HCT116 (cell line): ENCODE measurements around the gene PARVA. TPM values are rescaled to one million over a fixed set of nuclear protein-coding genes. Genes with fewer than 3 reads are reported as not detected.

Experiments
- ATAC-seq: fragments of 200-7000 bp; cut with Tn5 transposase; 2 replicates; pipeline ENCODE4 v1.9.1; 2020; ENCODE audit warnings: mild to moderate bottlenecking, moderate library complexity
- BruUV-seq: library from RNA; stranded (reverse); fragments of 400-500 nt; replicated peaks from 2 replicates; lab custom pipeline; 2021; lab: Mats Ljungman, UMichigan
- CTCF ChIA-PET: fragments of 300-600 bp; sonication (Branson Sonifier 250); formaldehyde crosslinking; loops from one replicate; lab custom pipeline; 2021; ENCODE audit warnings: antibody characterized with exemption; lab: Charles Lee
- POLR2A ChIA-PET: fragments of 300-600, 350-600 bp; sonication (Branson Sonifier 250); formaldehyde crosslinking; loops from one replicate; lab custom pipeline; 2021; ENCODE audit warnings: antibody characterized with exemption; lab: Charles Lee
- RAD21 ChIA-PET, 2 experiments: fragments of 300-600 bp; sonication (Branson Sonifier 250); formaldehyde crosslinking; loops; one replicate each; lab custom pipeline; 2023; ENCODE audit warnings: low total read pairs in 2 of 2; ENCODE audit not compliant: uncharacterized antibody in 2 of 2, unreplicated experiment in 2 of 2, low non-redundant PET in 1 of 2; lab: Charles Lee
- DNase-seq: peaks from one replicate; pipeline ENCODE4 v3.0.0-alpha.2; 2010; ENCODE audit warnings: low read depth, low spot score
- H2AFZ ChIP-seq: fragments of 200-600 bp; shearing (Covaris generic), sonication (generic); 2 replicates; pipeline ENCODE4 v1.6.1; 2017; ENCODE audit warnings: low read depth, mixed run types, mixed read lengths, antibody characterized with exemption, low read length; ENCODE audit not compliant: poor library complexity, severe bottlenecking
- H3K27ac ChIP-seq: 2 replicates; pipeline ENCODE4 v1.5.1; 2012; ENCODE audit warnings: low read depth, low read length
- H3K27me3 ChIP-seq: fragments of 200-600 bp; sonication (generic); 2 replicates; pipeline ENCODE4 v1.6.1; 2016; ENCODE audit warnings: mixed run types, low read length, mixed read lengths; ENCODE audit not compliant: insufficient read depth
- H3K36me3 ChIP-seq, 2 experiments: fragments of 200-500 bp in 1 of 2; fragments of 200-600 bp in 1 of 2; sonication (Bioruptor generic) in 1 of 2; sonication (generic) in 1 of 2; 2 replicates each; pipeline versions ENCODE4 v1.5.1 to v1.6.1; 2014 to 2016; ENCODE audit warnings: low read length in 2 of 2, inconsistent platforms in 1 of 2, mixed read lengths in 1 of 2, mixed run types in 1 of 2; ENCODE audit not compliant: insufficient read depth in 2 of 2, control insufficient read depth in 1 of 2
- H3K4me1 ChIP-seq, 2 experiments: fragments of 200-600 bp in 1 of 2; sonication (generic) in 1 of 2; 2 replicates each; pipeline versions ENCODE4 v1.5.1 to v1.6.1; 2012 to 2017; ENCODE audit warnings: low read length in 2 of 2, inconsistent platforms in 1 of 2, mild to moderate bottlenecking in 1 of 2, mixed read lengths in 1 of 2, mixed run types in 1 of 2, moderate library complexity in 1 of 2; ENCODE audit not compliant: insufficient read depth in 2 of 2, control insufficient read depth in 1 of 2
- H3K4me2 ChIP-seq: fragments of 200-600 bp; sonication (generic); 2 replicates; pipeline ENCODE4 v1.6.1; 2017; ENCODE audit warnings: mixed run types, low read length, mixed read lengths
- H3K4me3 ChIP-seq, 2 experiments: fragments of 200-600 bp in 1 of 2; sonication (generic) in 1 of 2; replicated peaks in 1 of 2; 2 replicates each; pipeline ENCODE4 v1.5.1; 2011 to 2016; ENCODE audit warnings: low read length in 2 of 2, control low read depth in 1 of 2, low read depth in 1 of 2, mild to moderate bottlenecking in 1 of 2, mixed read lengths in 1 of 2, mixed run types in 1 of 2
- H3K79me2 ChIP-seq: fragments of 200-600 bp; sonication (generic); 2 replicates; pipeline ENCODE4 v1.6.1; 2017; ENCODE audit warnings: mild to moderate bottlenecking, mixed run types, low read length, moderate library complexity, mixed read lengths; ENCODE audit not compliant: insufficient read depth
- H3K9ac ChIP-seq: fragments of 200-600 bp; sonication (generic); 2 replicates; pipeline ENCODE4 v1.6.1; 2016; ENCODE audit warnings: low read length, mixed read lengths
- H3K9me2 ChIP-seq: fragments of 200-600 bp; sonication (generic), shearing (Covaris generic); 2 replicates; pipeline ENCODE4 v1.6.1; 2017; ENCODE audit warnings: mixed run types, mild to moderate bottlenecking, moderate library complexity; ENCODE audit not compliant: insufficient read depth
- H3K9me3 ChIP-seq, 2 experiments: fragments of 200-500 bp in 1 of 2; fragments of 200-600 bp in 1 of 2; sonication (Bioruptor generic) in 1 of 2; sonication (generic) in 1 of 2; 2 replicates each; pipeline ENCODE4 v1.6.1; 2014 to 2017; ENCODE audit warnings: low read length in 2 of 2, mixed read lengths in 2 of 2, inconsistent platforms in 1 of 2, low read depth in 1 of 2, mild to moderate bottlenecking in 1 of 2, mixed run types in 1 of 2, moderate library complexity in 1 of 2; ENCODE audit not compliant: control insufficient read depth in 1 of 2, insufficient read depth in 1 of 2
- H4K20me1 ChIP-seq: fragments of 200-600 bp; sonication (generic), shearing (Covaris generic); 2 replicates; pipeline ENCODE4 v1.6.1; 2017; ENCODE audit warnings: mixed run types, mild to moderate bottlenecking, moderate library complexity; ENCODE audit not compliant: insufficient read depth
- ATF3 ChIP-seq: IDR thresholded peaks from 2 replicates; pipeline ENCODE4 v1.6.1; 2012
- CBX3 ChIP-seq: IDR thresholded peaks from 2 replicates; pipeline ENCODE4 v1.6.1; 2012; ENCODE audit warnings: low read depth
- CEBPB ChIP-seq: IDR thresholded peaks from 2 replicates; pipeline ENCODE4 v1.6.1; 2012; ENCODE audit warnings: low read depth
- CTCF ChIP-seq, 3 experiments: fragments of 200-600 bp in 1 of 3; sonication (generic) in 1 of 3; IDR thresholded peaks in 2 of 3; conservative IDR thresholded peaks in 1 of 3; 2 replicates each; pipeline ENCODE4 v1.5.1; 2012 to 2017; ENCODE audit warnings: low read depth in 2 of 3, low read length in 2 of 3, antibody characterized with exemption in 1 of 3, borderline replicate concordance in 1 of 3, control low read depth in 1 of 3, mild to moderate bottlenecking in 1 of 3, mixed read lengths in 1 of 3, mixed run types in 1 of 3, moderate library complexity in 1 of 3; ENCODE audit not compliant: insufficient read depth in 1 of 3
- EGR1 ChIP-seq: IDR thresholded peaks from 2 replicates; pipeline ENCODE4 v1.6.1; 2012; ENCODE audit warnings: low read depth
- ELF1 ChIP-seq: IDR thresholded peaks from 2 replicates; pipeline ENCODE4 v1.6.1; 2012; ENCODE audit warnings: low read depth, borderline replicate concordance
- FOSL1 ChIP-seq: IDR thresholded peaks from 2 replicates; pipeline ENCODE4 v1.6.1; 2012; ENCODE audit warnings: low read depth
- JUND ChIP-seq: IDR thresholded peaks from 2 replicates; pipeline ENCODE4 v1.6.1; 2012
- POLR2A ChIP-seq: IDR thresholded peaks from 2 replicates; pipeline ENCODE4 v1.7.0; 2011; ENCODE audit warnings: borderline replicate concordance; ENCODE audit not compliant: insufficient read depth, insufficient read length; ENCODE audit errors: extremely low read depth
- POLR2AphosphoS5 ChIP-seq: IDR thresholded peaks from 2 replicates; pipeline ENCODE4 v1.6.1; 2011; ENCODE audit warnings: mild to moderate bottlenecking, low read depth, low read length, moderate library complexity
- YY1 ChIP-seq: IDR thresholded peaks from 2 replicates; pipeline ENCODE4 v1.6.1; 2011; ENCODE audit warnings: low read length, low read depth, moderate library complexity, mild to moderate bottlenecking; ENCODE audit not compliant: insufficient replicate concordance; ENCODE audit errors: extremely low read depth
- ZBTB33 ChIP-seq: IDR thresholded peaks from 2 replicates; pipeline ENCODE4 v1.6.1; 2011; ENCODE audit warnings: mild to moderate bottlenecking, low read length, moderate library complexity; ENCODE audit not compliant: insufficient replicate concordance; ENCODE audit errors: extremely low read depth
- ZFX ChIP-seq: fragments of 450-650 bp; IDR thresholded peaks from 2 replicates; pipeline ENCODE4 v1.6.1; 2017
- ZNF274 ChIP-seq: fragments of 200-500 bp; sonication (Bioruptor generic); IDR thresholded peaks from 2 replicates; pipeline ENCODE4 v1.6.1; 2014; ENCODE audit warnings: mild to moderate bottlenecking, low read depth, low read length, inconsistent platforms
- intact Hi-C: fragments of 100-400 bp; cut with micrococcal nuclease; formaldehyde crosslinking; loops from 2 replicates; pipeline ENCODE4 v1.10.0; 2022
- total RNA-seq: library from RNA; stranded (reverse); gene quantifications from one replicate; pipeline ENCODE4 v1.2.1, GENCODE V29; 2021; ENCODE audit not compliant: unreplicated experiment

The PARVA gene
- total RNA-seq, 1 experiment from 2014 or later = 18.4 TPM

GRCh38 chr11:12483604-12484003 is 106.2 kb downstream of the PARVA start:
- Histone ChIP-seq H3K79me2 (no peaks in the 10 kb centered on the region), H3K4me1 (no peaks in the 10 kb centered on the region; a peak in 1 of 4 replicates), H3K27me3 (no peaks in the 10 kb centered on the region), H3K4me2 (no peak overlapping the region), H3K9ac (no peak overlapping the region), H3K36me3 (no peaks in the 10 kb centered on the region), H2AFZ (no peak overlapping the region), H3K27ac (no peak overlapping the region), H3K9me3 (no peaks in the 10 kb centered on the region), H4K20me1 (no peaks in the 10 kb centered on the region), H3K4me3 (no peak overlapping the region), H3K9me2 (no peaks in the 10 kb centered on the region)
- intact Hi-C loops = loop anchor here (2.0 kb wide), 1 partner anchor 153 kb away; no protein-coding TSS in a partner anchor
- TF ChIP-seq FOSL1 (no peak), ZNF274 (no peak), ELF1 (no peak), JUND (no peak), CTCF (IDR thresholded peaks at IDR 0.05 in 2 of 3, conservative IDR thresholded peaks at IDR 0.05 in 1 of 3; ENCODE audit: borderline replicate concordance in 1 of 3, insufficient read depth in 1 of 3, low read depth in 2 of 3, low read length in 2 of 3) (no peak), ATF3 (no peak), EGR1 (no peak), POLR2A (no peak), ZBTB33 (no peak), ZFX (no peak), YY1 (no peak), CBX3 (no peak), POLR2AphosphoS5 (no peak), CEBPB (no peak)
- ATAC-seq (no peak), DNase-seq (no peak)
- BruUV-seq = no TSS peak
- ChIA-PET CTCF (no interaction called here), POLR2A (no interaction called here), RAD21 (no interaction called here)
